ENCODE data around the gene EIF4ENIF1.
A peak's percentile ranks its signal among the peaks of the same experiment; 100 is the strongest.
"Not testable (repeated sequence)": the region's sequence is repeated elsewhere in the genome, so short reads cannot be mapped to it uniquely, and the experiment has no call there.

The EIF4ENIF1 gene

DNA sequence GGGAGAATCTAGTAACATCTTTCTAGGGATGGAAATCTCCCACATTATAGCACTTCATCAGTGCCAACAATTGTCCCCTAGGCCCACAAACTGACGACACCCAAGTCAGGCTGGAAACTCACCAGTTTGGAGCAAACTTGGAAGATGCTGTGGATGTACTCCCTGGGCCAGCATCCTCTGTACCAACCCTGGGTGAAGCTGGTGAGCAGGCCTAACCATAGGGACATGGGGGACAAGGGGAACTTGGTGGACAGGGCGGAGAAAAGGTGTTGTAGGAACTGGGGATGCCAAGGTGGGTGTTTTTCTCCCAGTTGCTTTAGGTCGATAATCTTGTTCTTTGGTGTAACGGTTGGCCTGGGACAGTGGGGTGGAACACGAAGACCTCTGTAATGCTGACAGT is 48.0 kb downstream of the EIF4ENIF1 start:
- DNase-seq: no peak

DNA sequence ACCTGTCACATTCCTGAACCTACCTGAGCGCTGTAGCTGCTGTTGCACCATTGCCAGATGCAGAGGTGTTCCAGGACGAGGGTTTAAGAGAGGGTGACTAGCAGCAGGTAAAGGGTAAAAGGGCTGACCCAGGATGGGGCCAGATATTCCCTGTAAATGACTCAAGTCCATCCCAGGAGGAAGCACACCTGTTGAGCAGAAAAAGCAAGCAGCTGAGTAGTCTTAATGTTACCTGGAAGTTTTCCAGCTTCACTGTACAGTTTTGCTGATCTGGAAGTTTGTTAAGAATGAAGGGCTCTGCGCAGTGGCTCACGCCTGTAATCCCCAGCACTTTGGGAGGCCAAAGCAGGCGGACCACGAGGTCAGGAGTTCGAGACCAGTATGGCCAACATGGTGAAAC is 49.0 kb downstream of the EIF4ENIF1 start:
- DNase-seq: no peak

DNA sequence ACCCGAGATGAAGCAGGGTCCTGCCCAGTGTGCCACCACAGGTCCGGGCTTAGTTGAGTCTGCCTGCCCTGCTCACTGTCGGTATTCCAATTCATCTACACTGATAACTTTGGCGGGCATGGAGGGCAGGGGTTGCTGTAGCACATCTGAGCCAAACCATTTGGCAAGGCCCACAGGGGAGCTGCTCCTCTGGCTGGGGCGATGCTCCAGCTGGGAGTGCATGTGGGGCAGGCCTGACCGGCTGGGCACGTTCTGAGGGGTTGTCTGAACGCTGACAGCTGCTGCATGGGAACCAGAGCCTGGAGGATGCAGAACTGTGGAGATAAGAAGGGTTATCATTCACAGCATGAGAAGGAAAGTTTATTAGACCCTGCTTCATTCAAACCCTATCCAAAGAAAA is 49.8 kb downstream of the EIF4ENIF1 start:
- DNase-seq: no peak

DNA sequence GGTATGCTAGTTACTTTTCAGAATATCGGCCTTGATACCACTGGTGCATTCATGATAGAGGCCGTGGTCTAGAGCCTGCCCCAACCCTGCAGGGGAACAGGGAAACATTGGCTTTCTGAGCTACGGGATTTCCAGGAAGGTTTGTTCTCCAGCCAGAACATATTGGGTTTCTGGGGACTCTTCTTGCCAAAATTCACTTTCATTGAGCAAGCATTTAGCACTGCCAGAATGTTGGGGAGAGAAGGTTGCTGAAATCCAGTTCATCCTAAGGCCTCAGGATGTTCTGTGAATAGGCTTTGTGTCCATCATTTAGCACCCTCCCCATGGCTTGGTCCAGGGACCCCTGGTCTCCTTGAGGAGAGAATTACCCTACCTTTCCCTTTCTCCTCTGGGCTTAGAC is 53.5 kb downstream of the EIF4ENIF1 start:
- no peak for DNase-seq

DNA sequence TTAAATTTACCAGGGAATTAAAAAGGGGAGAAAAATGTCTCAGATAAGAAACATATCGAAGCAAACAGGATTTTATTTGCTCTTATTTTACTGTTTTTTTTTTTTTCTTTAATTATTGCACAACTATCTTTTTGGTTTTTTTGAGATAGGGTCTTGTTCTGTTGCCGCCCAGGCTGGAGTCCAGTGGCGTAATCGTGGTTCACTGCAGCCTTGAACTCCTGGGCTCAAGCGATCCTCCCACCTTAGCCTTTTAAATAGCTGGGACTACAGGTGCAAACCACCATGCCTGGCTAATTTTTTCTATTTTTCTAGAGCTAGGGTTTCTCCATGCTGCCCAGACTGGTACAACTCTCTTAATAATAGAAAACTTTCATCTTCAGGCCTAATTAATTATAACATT is 57.7 kb downstream of the EIF4ENIF1 start:
- no peak for DNase-seq

DNA sequence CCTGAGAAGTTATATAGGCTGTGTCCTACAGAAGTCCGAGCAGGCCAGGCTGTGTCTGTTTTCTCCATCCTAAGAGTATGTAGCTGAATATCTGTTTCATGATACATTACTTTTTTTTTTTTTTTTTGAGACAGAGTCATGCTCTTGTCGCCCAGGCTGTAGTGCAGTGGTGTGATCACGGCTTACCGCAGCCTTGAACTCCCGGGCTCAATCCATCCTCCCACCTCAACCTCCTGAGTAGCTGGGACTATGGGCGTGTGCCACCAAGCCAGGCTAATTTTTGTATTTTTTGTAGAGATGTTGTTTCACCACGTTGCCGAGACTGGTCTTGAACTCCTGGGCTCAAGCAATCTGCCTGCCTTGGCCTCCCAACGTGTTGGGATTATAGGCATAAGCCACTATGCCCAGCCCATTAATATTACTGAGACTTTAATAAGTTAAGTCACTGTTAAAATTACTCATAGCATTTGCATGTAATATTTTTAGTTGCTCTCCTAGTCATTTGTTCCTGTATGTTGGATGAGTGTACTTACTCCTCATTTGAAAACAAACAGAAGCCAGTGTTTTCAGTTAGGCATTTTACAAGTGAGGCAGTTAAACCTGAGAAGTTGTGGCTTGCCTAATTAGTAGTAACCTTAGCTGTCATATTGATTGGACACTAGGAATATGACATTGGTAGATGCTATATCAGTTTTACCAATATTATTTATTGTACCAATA is 64.2 kb downstream of the EIF4ENIF1 start:
- DNase-seq: no peak

DNA sequence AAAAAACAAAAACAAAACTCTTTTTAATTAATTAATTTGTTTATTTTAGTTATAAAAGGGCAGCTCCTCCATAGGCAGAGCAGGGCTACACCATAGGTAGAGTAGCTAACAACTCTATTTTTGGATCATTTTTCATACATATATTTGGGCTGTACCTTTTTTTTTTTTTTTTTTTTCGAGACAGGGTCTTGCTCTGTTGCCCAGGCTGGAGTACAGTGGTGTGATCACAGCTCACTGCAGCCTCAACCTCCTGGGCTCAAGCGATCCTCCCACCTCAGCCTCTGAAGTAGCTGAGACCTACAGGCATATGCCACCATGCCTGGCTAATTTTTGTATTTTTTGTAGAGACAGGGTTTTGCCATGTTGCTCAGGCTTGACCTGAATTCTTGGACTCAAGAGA is 87.3 kb downstream of the EIF4ENIF1 start:
- not testable (repeated sequence) for DNase-seq

DNA sequence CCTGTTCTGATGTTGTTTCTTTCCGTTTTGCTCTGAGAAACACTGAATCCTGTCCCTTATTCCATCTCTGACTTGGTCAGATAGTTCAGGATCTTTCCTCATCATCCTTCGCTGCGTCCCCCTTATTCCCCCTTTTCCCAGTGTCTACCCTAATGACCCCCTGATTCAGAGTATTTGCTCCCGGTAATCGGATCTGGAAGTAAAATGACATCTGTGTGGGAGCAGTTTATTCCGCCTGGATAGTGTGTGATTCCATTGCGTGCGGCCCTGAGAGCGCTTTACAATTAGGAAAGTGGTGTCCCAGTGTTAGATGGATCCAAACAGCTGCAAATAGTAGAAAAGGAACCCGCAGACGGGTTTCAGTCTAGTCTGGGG is 89.6 kb downstream of the EIF4ENIF1 start:
- DNase-seq: no peak

DNA sequence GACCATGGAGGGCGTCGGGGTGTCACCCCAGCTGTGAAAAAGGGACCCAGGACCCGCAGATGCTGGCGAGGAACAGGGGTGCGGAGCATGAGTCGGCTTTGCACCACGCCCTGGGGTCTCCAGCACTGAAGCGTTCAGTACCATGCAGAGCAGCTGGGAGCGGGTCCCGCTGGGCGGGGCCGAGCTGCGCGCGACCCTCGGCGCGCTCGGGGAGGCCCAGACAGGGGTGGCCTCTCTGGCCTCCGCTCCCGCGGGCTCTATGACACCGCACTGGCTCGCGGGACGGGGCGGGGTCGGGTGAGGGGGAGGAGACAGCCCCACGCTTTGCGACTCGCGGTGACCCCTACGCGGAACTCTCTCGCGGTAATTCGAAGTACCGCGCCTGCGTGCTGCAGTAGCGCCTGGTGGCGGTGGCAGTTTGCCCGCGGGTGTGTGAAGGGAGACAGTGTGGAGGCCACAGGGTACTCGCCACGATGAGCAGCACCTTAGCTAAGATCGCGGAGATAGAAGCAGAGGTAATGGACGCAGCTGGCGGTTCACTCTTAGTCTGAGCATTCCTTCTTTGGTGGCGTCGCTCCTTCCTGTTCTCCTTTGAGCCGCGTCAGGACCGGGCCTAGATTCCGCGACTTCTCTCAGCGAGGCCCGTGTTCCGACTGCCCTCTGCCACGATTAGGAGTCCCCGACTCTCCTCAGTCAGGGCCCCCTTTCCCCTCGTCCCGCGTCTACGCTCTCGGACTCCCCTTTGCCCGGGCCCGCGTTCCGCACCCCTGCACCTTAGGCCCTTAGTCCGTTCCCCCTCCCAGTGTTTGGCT is 90.2 kb downstream of the EIF4ENIF1 start, which contains the start of gene DRG1:
Gene DRG1, plus strand, starts transcription at position 394 of the 812 bp plus-strand sequence. Its CDS starts 80 bp downstream, at position 474.
- DNase-seq: peak; percentile 95 to 96

DNA sequence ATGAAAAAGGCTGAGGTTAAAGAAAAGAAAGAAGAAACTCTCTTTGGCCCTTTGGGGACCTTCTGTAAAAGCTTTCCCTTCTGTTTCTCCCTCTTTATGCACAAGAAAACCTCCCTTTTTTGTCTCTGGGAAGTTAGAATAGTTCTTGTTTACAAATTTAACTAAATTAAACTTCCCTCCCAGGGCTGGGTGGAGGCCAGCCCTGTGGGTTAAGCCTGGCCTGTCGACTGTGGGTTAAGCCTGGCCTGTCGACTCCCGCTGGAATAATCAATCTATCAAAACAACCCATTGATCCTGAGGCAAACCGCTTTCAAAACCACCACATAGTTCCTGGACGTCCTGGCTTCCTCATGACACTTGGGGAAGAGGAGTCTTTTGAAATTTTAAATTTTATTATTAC is 91.4 kb downstream of the EIF4ENIF1 start:
- DNase-seq: peak; percentile 11 to 13

DNA sequence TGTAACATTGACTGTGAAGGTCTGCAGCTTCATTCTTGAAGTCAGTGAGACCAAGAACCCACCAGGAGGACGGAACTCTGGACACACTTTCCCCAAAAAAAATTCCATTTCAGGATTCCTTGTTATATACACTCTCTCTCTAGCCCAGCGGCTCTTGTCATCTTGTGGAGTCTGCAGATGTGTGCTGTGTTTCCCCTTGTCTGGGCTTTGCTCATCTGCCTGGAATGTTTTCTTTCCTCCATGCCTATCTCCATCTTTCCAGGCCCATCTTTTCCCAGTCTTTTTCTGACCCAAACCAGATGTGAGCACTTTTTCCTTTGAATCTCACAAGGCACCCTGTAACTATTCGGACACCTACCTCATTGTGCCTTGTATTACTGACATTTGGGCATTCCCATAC is 95.3 kb downstream of the EIF4ENIF1 start:
- no peak for DNase-seq

DNA sequence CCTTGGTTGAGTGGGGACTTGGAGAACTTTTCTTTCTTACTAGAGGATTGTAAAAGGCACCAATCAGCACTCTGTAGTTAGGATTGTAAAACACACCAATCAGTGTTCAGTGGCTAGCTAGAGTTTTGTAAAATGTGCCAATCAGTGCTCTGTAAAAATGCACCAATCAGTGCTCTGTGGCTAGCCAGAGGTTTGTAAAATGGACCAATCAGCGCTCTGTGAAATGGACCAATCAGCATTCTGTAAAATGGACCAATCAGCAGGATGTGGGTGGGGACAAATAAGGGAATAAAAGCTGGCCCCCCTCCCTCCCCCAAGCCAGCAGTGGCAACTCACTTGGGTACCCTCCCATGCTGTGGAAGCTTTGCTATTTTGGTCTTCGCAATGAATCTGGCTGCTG is 95.7 kb downstream of the EIF4ENIF1 start:
- DNase-seq: no peak

Measured in inflammatory macrophage (primary cell).